Mucosa of rectum (tissue), 2 donors: ENCODE results near the gene ITGB5.

ENCODE experiments used
- H3K27ac ChIP-seq, 2 donors: one replicate each; pipeline ENCODE4 v1.7.0; 2013; ENCODE audit warnings: inconsistent platforms in 2 of 2, low read depth in 2 of 2, low read length in 2 of 2
- H3K27me3 ChIP-seq, 2 donors: one replicate each; pipeline ENCODE4 v1.7.0; 2013; ENCODE audit warnings: low read length in 2 of 2; ENCODE audit not compliant: control insufficient read depth in 2 of 2, insufficient read depth in 2 of 2
- H3K36me3 ChIP-seq, 2 donors: one replicate each; pipeline ENCODE4 v1.7.0; 2013; ENCODE audit warnings: low read length in 2 of 2; ENCODE audit not compliant: control insufficient read depth in 2 of 2, insufficient read depth in 2 of 2
- H3K4me1 ChIP-seq, 2 donors: one replicate each; pipeline ENCODE4 v1.7.0; 2013; ENCODE audit warnings: low read length in 2 of 2, mild to moderate bottlenecking in 1 of 2; ENCODE audit not compliant: control insufficient read depth in 2 of 2, insufficient read depth in 2 of 2
- H3K4me3 ChIP-seq, 2 donors: one replicate each; pipeline ENCODE4 v1.7.0; 2013; ENCODE audit warnings: low read length in 2 of 2
- H3K9ac ChIP-seq, 2 donors: one replicate each; pipeline ENCODE4 v1.7.0; 2013; ENCODE audit warnings: low read length in 2 of 2, low read depth in 1 of 2, mild to moderate bottlenecking in 1 of 2
- H3K9me3 ChIP-seq, 2 donors: one replicate each; pipeline ENCODE4 v1.7.0; 2013; ENCODE audit warnings: low read length in 2 of 2; ENCODE audit not compliant: control insufficient read depth in 2 of 2
- donor health status: healthy.
- donor health status: Normal muscosa, but diverticular disease.

The ITGB5 gene

GRCh38 chr3:124887177-124887931, at the start of gene ITGB5:
TSS of gene ITGB5 (minus strand) at chr3:124887365. CDS start at chr3:124887000, 365 bp downstream.
- Histone ChIP-seq H3K9ac (peak within 1 kb of the TSS; percentile 70 to 82), H3K36me3 (no peaks in the 10 kb centered on the region)

GRCh38 chr3:124935794-124936542, 48.8 kb upstream of the ITGB5 start:
- no peak overlapping the region for H3K4me3 ChIP-seq
- peaks cover 10 to 16% of the 10 kb centered on the region in 2 donors for H3K4me1 ChIP-seq
- peak overlapping the region; percentile 88 to 90 for H3K27ac ChIP-seq
- H3K36me3 ChIP-seq, result no peaks in the 10 kb centered on the region
- H3K9ac ChIP-seq, result no peak overlapping the region
- H3K9me3 ChIP-seq, result no peaks in the 10 kb centered on the region
- H3K27me3 ChIP-seq, result no peaks in the 10 kb centered on the region

More at GRCh38 chr3:124887177-124887931, at the start of gene ITGB5:
- Histone ChIP-seq H3K4me1 (peaks cover 3 to 12% of the 10 kb centered on the region in 2 donors), H3K9me3 (no peaks in the 10 kb centered on the region), H3K4me3 (peak within 1 kb of the TSS; percentile 71 to 74), H3K27ac (peak within 1 kb of the TSS; percentile 85), H3K27me3 (no peaks in the 10 kb centered on the region)

- Histone ChIP-seq H3K27me3 (no peaks in the 10 kb centered on the region), H3K4me3 (peak overlapping the region; percentile 74 to 89), H3K4me1 (peaks cover 10 to 16% of the 10 kb centered on the region in 2 donors), H3K9ac (peak overlapping the region in 1 of 2 donors; percentile 7), H3K36me3 (no peaks in the 10 kb centered on the region), H3K9me3 (no peaks in the 10 kb centered on the region), H3K27ac (peak overlapping the region; percentile 88 to 90)
These were observed 48.1 kb upstream of the ITGB5 start for GRCh38 chr3:124935264-124935663.

GRCh38 chr3:124934577-124934976, 47.4 kb upstream of the ITGB5 start, which contains the start of gene MUC13:
TSS of gene MUC13 (minus strand) at chr3:124934751. CDS start at chr3:124934712, 39 bp downstream.
- H3K4me1 ChIP-seq, result peaks cover 14 to 21% of the 10 kb centered on the region in 2 donors
- H3K4me3 ChIP-seq, result peak within 1 kb of the TSS; percentile 74 to 89
- no peaks in the 10 kb centered on the region for H3K36me3 ChIP-seq
- peak within 1 kb of the TSS; percentile 85 to 90 for H3K9ac ChIP-seq
- no peaks in the 10 kb centered on the region for H3K27me3 ChIP-seq
- peak within 1 kb of the TSS; percentile 88 to 90 for H3K27ac ChIP-seq
- H3K9me3 ChIP-seq, result no peaks in the 10 kb centered on the region

- Histone ChIP-seq H3K27ac (no peak overlapping the region), H3K4me1 (peaks cover 12 to 14% of the 10 kb centered on the region in 2 donors), H3K9ac (peak overlapping the region in 1 of 2 donors; percentile 35), H3K9me3 (no peaks in the 10 kb centered on the region), H3K27me3 (no peaks in the 10 kb centered on the region), H3K4me3 (no peak overlapping the region), H3K36me3 (peaks cover 18 to 38% of the 10 kb centered on the region in 2 donors)
These were observed 41.4 kb upstream of the ITGB5 start for GRCh38 chr3:124928333-124929202.

- Histone ChIP-seq H3K27me3 (no peaks in the 10 kb centered on the region), H3K4me1 (peaks cover 12 to 14% of the 10 kb centered on the region in 2 donors), H3K4me3 (no peak overlapping the region), H3K9ac (no peak overlapping the region), H3K27ac (no peak overlapping the region), H3K36me3 (peaks cover 27 to 45% of the 10 kb centered on the region in 2 donors), H3K9me3 (no peaks in the 10 kb centered on the region)
These were observed 40.4 kb upstream of the ITGB5 start for GRCh38 chr3:124927574-124928045.

- Histone ChIP-seq H3K27ac (no peak overlapping the region), H3K4me3 (no peak overlapping the region), H3K9ac (no peak overlapping the region), H3K9me3 (no peaks in the 10 kb centered on the region), H3K27me3 (no peaks in the 10 kb centered on the region), H3K36me3 (peaks cover 35 to 51% of the 10 kb centered on the region in 2 donors), H3K4me1 (peaks cover 12 to 14% of the 10 kb centered on the region in 2 donors)
These were observed 39.4 kb upstream of the ITGB5 start for GRCh38 chr3:124926426-124927101.

- no peak overlapping the region for H3K4me3 ChIP-seq
- no peaks in the 10 kb centered on the region for H3K27me3 ChIP-seq
- peaks cover 44 to 65% of the 10 kb centered on the region in 2 donors for H3K36me3 ChIP-seq
- no peak overlapping the region for H3K27ac ChIP-seq
- no peak overlapping the region for H3K9ac ChIP-seq
- no peaks in the 10 kb centered on the region for H3K9me3 ChIP-seq
- H3K4me1 ChIP-seq, result peaks cover 9 to 11% of the 10 kb centered on the region in 2 donors
These were observed 37.6 kb upstream of the ITGB5 start for GRCh38 chr3:124924741-124925140.

- Histone ChIP-seq H3K4me1 (peaks cover 4 to 5% of the 10 kb centered on the region in 2 donors), H3K4me3 (no peak overlapping the region), H3K9ac (no peak overlapping the region), H3K9me3 (no peaks in the 10 kb centered on the region), H3K27me3 (no peaks in the 10 kb centered on the region), H3K36me3 (peaks cover 50 to 72% of the 10 kb centered on the region in 2 donors), H3K27ac (no peak overlapping the region)
These were observed 36.7 kb upstream of the ITGB5 start for GRCh38 chr3:124923833-124924232.
